ENCODE data around the gene DNM3.

Gene DNM3

GRCh38 chr1:172118618-172119017, 277.3 kb downstream of the DNM3 start:
- no peak for DNase-seq

GRCh38 chr1:172119184-172119583, 277.9 kb downstream of the DNM3 start:
- no peak for DNase-seq

- DNase-seq, result no peak
Observed at GRCh38 chr1:172120381-172120780, 279.1 kb downstream of the DNM3 start.

- no peak for DNase-seq
Observed at GRCh38 chr1:172121081-172121717, 279.9 kb downstream of the DNM3 start.

DNA sequence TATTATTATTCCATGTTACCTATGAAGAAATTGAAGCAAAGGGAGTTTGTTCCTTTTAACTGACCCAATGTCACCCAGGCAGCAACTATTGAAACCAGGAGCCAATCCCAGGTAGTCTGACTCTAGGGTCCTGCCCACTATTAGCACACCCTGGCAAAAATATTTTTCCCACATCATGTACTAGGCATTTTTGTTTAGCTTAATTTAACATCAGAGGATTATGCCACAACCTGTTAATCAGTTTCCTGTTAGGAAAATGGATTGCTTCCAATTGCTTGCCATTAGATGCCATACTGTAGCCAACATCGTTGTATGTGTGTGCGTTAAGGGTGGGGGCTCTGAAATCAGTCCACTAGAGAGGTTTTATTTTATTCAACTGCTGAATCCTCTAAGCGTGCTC, 281.1 kb downstream of the DNM3 start:
- DNase-seq, result no peak

GRCh38 chr1:172125250-172125649, 284.0 kb downstream of the DNM3 start:
- no peak for DNase-seq

DNA sequence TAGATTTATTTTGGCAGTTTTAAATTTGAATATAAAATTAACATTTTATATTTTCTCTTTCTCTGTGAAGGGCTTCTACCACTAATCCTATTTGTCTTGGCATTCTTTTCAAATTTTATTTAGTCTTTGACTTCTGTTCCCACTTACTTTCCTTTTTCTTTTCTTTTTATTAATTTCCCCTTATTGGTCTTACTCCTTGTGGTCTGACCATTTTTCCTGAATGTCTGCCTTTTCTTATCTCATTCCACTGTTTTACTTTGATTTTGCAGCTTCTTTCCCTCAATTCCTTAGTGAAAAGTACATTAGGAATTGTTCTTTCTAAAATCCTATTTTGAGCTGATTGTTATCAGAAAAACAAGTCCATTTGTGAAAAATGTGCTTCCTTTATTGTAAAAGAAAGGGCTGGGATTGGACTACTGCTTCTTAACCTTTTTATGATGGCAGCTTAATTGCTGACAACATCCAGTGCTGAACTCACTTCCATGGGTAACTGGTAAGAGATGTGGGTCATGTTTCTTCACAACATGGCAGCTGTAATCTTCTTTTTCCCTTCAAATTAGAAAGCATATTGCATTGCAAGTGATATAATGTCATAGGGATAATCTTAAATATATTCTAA, 284.6 kb downstream of the DNM3 start:
- no peak for DNase-seq

GRCh38 chr1:172132836-172133235, 291.5 kb downstream of the DNM3 start:
- no peak for DNase-seq

DNA sequence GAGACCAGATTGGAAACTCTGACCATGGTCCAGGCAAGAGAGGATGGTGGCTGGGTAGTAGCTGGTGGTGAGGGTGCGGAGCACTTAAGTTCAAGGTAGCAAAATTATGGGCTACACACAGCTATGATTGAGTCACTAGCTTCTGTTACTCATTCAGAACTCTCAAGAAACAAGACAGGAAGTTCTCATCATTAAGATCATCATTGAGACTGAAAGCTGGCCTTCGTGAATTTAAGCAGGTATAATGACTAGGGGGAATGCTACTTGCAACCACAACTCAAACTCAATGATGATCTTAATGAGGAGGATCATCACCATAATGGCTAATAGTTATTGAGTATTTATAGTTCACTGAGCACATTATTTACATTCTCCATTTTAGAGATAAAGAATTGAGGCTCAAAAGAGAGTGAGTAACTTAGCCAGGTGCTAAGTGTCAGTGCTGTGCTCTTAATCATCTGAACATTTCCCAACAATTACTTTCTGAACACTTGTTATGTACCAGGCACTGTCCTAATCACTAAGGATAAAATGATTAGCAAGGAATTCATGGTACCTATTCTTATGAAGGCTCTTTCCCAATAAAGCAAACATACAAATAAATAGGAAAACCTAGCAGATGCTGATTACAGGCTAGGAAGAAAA, 292.9 kb downstream of the DNM3 start:
- DNase-seq, result no peak

DNA sequence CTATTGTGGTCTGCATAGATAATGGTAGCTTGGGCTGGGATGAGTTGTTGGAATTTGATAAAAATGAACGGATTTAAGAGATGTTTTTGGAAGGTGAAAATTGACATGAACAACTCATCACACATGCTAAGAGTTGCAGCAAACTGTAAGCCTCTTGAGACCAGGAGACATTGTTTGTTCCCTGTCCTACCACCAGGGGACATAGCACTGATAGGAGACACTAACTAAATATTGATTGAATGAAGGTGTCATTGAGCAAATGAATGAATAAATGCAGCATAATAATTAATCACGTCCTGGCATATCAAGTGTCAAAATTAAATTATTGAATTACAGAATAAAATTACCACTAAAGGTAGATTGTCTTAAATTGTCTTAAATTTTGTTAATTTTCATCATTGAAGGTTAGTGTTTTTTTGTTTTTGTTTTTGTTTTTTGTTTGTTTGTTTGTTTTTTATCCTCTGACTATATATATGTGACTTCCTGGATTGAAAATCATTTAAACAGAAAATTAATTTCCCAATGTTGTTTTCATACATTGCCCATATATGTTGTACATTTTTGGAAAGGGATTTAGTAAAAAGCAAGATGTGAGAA, 293.9 kb downstream of the DNM3 start:
- no peak for DNase-seq

DNA sequence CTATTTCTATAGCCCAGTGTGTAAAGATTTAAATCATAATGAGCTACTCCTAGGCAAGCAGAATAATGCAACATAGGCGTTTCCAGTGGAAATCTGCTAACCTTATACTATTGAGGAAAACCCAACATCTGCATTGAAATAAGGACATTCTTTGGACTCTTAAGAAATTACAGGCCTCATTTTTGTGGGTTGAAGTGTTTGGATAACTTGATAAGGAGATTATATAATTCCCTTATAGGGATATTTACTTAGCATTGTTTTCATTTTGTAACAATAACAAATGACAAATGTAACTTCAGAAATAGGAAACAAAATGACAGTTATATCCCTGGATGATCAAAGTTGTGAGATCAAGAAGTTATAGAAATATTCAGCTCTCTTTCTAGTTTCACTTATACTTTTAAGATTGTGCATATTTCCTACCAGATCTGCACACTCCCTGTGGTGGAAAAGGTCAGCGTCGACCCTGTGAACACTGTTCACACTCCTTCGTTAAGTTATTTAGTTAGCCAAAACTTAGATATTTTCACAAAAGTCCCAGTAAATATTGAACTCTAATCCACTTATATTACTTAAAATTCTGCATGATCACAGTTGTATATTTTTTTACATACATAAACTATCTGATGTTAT, 294.8 kb downstream of the DNM3 start:
- DNase-seq, result peak; percentile 81

GRCh38 chr1:172136925-172137324, 295.6 kb downstream of the DNM3 start:
- no peak for DNase-seq

GRCh38 chr1:172137703-172138454, 296.6 kb downstream of the DNM3 start:
- no peak for DNase-seq

DNA sequence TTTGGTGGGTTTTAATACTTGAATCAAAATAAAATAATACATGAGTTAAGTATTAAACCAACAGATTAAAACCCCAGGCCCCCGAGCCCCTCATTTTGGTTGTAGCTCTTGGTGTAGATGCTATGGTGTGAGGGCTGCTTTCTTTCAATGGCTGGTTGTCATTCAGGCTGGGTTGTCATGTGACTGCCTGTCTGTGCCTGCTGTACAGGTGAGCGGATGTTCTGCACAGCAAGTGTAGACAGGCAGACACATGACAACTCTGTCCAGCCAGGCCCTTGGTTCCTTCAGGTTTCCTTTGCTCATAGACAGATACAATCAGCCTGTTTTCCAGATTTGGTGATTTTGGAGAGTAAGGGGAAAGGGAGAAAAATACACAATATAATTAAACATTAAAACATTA, 297.3 kb downstream of the DNM3 start:
- no peak for DNase-seq

- no peak for DNase-seq
Observed at GRCh38 chr1:172139196-172139595, 297.9 kb downstream of the DNM3 start.

DNA sequence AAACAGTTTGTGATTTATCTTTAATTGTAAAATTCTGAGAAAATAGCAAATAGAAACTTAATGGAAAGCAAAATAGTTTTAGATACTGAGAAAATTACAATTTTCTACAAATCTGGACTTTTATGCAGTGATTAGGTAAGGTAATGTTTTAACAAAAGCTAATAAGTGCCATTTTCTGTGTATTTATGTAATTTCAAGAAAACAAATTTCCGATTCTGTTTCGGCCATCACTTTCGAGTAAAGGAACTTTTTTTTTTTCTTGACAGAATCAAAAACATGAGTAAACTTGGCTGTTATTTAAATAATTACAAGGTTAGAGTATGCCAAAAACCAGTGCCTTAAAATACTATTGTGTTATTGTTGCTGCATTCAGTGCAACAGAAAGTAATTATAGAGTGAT, 298.8 kb downstream of the DNM3 start:
- no peak for DNase-seq

DNA sequence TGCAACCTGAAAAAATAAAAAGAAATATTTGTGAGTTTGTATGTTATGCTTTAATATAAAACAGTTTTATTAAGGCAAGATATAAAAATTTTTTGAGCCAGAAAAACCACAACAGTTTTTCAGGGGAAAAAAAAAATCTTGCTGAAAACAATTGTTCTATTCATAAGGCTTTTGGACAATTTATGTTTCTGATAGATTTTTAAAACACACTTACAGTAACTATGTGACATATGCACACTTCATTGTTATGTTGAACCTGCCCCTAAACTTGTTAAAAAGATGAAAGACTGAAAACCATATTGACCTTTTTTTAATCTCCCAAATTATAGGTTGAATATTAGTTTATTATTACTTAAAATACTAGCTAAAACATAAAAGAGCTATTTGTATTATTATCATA, 299.3 kb downstream of the DNM3 start:
- no peak for DNase-seq

GRCh38 chr1:172141341-172141881, 300.1 kb downstream of the DNM3 start:
- DNase-seq, result no peak

GRCh38 chr1:172142324-172142723, 301.0 kb downstream of the DNM3 start:
- DNase-seq, result no peak

GRCh38 chr1:172143384-172144055, 302.2 kb downstream of the DNM3 start:
- DNase-seq, result peak; percentile 77

DNA sequence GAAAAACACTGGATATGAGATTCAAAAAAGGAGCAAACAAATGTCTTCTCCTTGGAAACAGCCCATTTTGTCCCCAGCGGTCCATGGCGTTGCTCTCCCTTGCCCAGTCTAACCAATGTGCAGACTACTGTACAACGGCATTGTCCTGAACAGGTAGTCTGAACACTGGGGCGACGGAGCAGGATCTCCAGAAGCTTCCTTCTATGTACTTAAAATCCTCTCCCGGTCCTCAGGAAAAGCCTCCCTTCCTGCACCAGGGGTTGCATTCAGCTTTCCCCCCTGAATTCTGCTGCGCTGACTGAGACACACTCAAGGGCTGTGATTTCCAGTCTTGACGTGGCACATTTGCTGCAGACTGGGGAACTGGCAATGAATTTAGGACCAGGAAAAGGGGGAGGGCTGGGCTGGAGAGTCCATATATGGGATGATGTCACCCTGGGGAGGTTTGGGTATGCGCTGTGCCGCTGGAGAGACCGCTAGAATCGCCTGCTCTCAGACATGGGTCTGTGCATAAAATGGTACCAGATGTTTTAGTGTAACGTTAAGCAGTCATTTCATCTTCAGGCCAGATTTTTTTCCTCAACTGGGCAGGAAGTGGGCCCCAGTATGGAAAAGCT, 303.3 kb downstream of the DNM3 start:
- peak; percentile 100 for DNase-seq
